GM20431 (cell line): ENCODE data around the gene OSBPL10.

ENCODE experiments used
- in situ Hi-C: fragments of 300-500 bp; cut with MseI, MboI; formaldehyde crosslinking; loops from one replicate; pipeline ENCODE4 v1.15.0; 2020; ENCODE audit warnings: low sequenced_read_pairs; ENCODE audit not compliant: unreplicated experiment

OSBPL10 gene

DNA sequence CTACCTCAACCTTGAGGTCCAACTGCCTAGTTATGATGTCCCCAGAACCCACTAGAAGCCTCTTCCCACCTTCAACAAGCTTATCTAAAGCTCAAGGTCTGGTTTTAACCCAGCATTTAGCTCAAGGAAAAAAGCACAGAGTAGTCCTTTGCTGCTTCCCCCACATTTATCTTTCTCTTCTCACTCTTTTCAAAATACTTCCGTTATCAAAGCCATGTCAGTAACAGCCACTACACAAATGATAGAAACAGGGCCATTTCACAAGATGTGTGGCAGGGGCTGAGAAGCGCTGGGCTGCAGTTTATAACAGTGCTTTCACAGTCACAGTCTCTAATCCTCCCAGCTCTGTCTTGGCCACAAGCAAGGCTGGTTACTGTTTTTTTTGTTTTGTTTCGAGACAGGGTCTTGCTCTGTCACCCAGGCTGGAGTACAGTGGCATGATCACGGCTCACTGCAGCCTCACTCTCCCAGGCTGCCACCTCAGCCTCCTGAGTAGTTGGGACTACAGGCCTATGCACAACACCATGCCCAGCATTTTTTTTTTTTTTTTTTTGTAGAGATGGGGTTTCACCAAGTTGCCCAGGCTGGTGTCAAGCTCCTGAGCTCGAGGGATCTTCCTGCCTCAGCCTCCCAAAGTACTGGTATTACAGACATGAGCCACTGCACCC, 218.8 kb downstream of the OSBPL10 start:
- in situ Hi-C loops = loop anchor here (25.0 kb wide), 1 partner anchor 975 kb away; no protein-coding TSS in a partner anchor

DNA sequence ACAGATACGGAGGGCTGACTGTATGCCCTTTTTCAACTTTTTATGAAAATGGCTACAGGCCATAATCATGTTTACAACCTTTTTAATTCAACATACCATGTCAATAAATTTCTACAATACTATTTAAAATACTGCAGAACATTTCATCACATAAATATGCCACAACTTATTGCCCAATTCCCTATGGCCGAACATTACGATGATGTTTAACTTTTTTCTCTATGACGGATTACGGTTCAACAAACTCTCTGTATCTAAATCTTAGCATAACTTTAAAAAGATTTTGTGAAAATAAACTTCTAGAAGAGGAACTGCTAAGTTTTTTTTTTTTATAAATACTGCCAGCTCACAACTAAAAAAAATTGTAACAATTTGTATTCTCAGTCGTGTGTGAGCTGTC, 220.4 kb downstream of the OSBPL10 start:
- in situ Hi-C loops = loop anchor here (25.0 kb wide), 1 partner anchor 973 kb away; no protein-coding TSS in a partner anchor

DNA sequence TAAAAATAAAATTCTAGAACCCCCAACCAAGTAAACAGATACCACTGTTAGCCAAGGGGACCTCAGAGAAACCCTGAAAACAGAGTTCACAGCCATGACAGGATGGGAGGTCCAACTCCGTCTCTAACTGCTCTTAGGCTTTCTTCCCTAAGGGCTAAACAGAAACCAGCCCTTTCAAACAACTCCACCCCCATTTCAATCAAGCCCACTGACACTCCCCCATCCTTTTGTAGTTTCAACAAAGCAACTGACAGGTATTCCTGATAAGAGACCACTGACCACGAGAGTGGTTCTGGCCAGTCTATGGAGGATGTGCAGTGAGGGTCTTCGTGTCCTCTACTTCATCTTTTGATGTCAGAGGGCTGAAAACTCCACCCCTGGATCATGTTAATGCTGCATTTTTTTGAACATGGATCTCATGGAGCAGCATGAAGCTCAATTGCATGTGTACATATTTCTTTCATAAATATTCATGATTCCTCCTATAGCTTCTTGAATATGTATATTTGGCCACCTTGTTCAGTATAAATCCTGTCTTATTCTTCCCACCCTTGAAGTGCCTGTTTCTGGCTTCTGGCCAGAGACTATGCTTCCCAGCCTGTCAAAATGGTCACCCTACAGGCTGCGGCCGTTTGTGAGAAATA, 222.6 kb downstream of the OSBPL10 start:
- in situ Hi-C loops = loop anchor here (25.0 kb wide), 1 partner anchor 971 kb away; no protein-coding TSS in a partner anchor

DNA sequence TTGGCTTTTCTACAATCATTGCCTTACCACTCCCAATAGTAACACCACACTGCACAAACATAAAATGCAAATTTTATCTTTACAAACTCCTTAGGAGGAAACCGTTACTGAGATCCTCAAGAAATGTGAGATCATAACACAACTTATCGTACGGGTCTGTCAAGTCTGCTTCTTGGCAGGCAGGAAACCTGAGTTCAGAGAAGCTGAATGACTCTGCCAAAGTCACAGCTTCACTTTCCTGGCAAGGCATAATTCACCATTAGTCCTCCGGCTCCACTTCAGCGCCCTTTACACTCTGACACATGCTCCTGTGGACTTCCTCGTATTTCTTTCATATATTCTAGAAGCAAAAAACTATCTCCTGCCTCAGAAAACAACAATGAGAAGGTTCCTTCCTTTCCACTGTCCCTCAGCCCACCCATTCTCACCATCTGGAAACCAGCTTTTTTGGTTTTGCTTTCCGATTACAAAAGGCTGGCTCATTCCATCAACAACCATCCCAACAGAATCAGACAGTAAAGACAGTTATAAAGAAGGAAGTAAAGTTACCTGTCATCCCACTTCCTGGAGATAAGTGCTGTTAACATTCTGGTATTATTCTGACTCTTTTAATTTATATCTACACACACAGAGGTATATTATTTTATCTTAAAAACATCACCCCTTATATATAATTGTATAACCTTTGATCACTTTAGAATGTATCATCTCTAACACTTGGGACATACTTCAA, 225.0 kb downstream of the OSBPL10 start:
- in situ Hi-C loops = loop anchor here (25.0 kb wide), 1 partner anchor 969 kb away; no protein-coding TSS in a partner anchor

DNA sequence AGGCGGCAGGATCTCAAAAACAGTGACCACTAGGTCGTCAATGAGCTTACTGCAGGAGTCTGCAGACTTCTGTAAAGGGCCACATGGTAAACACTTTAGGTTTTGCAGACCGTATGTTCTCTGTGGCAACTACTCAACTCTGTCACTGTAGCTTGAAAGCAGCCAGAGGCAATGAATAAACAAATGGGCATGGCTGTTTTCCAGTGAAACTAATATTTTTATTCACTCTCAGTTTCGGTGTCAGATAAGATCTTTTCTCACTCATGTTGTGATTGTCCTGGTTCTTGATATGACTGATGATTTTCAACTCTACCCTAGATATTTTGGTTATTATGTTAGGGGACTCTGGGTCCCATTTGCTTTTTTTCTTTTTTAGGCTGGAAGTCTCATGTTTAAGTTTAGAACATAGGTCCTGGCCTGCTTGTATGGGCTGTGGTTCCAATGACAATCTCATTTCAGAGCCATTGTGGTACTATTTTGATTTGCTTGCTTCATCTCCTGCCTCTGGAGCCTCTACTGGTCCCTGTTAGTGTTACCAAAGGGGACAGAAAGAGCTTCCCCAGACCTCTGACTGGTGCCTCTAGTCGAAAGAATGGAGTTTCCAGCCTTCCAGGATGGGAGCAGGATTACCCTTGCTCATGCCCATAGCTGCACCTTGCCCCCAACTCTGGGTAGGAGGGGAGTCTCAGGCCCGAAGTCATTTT, 226.3 kb downstream of the OSBPL10 start:
- in situ Hi-C loops = loop anchor here (25.0 kb wide), 1 partner anchor 967 kb away; no protein-coding TSS in a partner anchor

DNA sequence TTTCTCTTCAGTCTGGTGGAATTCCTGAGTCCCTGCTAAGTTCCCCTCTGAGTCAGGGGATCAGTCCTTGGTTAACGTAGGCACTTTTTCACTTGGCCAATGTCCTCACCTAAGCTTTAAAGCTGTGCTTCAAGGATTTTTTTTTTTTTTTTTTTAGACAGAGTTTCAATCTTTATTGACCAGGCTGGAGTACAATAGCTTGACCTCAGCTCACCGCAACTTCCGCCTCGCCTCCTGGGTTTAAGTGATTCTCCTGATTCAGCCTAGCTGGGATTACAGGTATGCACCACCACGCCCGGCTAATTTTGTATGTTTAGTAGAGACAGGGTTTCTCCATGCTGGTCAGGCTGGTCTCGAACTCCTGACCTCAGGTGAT, 228.0 kb downstream of the OSBPL10 start:
- in situ Hi-C loops = loop anchor here (25.0 kb wide), 1 partner anchor 966 kb away; no protein-coding TSS in a partner anchor

DNA sequence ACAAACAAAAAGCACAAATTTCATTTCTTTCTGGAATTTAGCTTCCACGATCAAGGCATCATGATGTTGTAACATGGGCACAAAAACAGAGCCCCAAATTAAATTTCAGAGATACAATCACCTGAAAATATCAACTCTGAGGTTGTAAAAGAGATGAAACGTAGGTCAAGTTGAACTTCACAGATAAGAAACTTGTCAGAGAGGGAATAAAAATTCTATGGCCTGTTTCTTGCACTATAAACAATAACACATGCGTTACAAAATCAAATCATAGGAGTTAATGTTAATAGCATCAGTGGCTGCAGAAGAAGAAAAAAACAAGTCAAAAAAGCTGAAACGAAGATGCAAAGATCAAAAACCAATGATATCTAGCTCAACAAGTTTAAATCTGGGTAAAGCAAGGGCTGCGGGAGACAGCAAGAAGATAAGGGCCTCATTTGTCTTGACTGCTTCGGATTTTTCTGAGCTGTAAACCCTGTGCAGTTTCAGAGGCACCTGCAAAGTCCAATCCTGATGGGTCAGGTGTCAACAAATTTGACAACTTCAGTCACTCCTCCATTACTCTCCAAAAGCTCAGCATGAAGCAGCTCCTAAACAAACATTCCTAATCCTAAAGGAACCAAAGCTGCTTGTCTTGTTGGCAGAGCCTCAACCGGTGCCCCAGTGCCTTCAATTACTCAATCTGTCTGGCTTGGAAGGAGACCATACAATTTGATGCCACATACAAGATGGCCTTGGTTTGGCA, 228.6 kb downstream of the OSBPL10 start:
- in situ Hi-C loops = loop anchor here (25.0 kb wide), 1 partner anchor 965 kb away; no protein-coding TSS in a partner anchor

DNA sequence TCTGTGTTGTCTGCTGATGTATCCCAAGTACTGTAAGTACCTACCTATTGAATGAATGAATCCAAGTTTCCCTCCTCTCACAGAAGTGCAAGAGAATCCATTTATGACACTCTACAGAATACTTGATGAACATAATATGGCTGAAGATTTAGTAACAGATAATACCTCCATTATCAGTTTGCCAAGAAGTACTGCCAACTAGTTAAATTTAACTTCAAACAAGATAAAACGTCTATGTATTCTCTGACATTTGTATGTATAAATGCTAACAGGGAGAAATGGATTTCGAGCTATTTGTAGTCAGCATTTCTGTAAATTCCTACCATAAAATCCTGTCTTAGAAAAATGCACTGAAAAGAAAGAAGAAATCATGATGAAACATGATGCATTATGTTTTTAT, 230.7 kb downstream of the OSBPL10 start:
- in situ Hi-C loops = loop anchor here (25.0 kb wide), 1 partner anchor 963 kb away; no protein-coding TSS in a partner anchor

DNA sequence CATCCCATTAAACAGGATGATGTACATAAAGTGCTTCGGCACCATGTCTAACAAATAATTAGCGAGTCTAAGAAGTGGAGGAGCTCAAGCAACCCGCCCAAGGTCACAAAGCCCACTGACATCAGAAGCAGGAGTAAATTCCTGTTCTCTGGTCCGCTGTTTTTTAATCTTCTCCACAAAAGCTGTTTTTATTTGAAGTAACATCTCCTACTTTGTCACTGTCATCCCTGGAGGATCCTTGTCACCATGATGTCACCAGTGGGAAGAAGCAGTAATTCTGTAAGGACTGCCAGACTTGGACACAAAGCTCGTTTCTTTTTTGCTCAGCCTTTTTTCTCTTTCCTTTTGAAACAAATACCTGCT, 232.1 kb downstream of the OSBPL10 start:
- in situ Hi-C loops = no loop called here

DNA sequence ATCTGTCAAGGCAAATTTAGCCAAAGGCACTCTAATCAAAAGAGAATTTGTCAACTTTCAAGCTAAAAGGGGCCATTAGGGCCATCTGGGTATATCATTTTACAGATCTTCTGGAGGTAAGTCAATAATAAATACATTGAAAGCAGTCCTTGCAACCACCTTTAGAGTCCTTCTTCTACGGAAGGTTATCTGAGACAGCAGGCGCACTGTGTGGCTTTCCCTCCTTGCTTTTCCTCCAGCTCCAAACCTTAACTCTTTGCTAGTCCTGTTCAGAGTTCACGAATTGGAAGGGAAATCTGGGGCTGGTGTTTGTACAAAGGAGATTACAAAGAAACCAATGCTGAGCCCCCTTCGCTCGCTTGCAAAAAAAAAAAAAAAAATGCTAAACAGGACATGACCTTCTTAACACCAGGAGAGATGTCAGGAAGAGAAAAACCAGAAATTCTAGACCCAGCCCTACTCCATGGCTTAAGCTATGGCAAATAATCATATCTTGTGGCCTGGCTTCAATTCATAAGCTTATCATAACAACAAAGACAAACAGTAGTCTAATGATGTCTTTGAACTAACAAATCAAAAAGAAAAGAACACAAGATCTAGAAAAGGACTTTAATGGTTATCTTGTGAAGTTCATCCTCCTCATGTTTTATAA, 232.7 kb downstream of the OSBPL10 start:
- in situ Hi-C loops = no loop called here

DNA sequence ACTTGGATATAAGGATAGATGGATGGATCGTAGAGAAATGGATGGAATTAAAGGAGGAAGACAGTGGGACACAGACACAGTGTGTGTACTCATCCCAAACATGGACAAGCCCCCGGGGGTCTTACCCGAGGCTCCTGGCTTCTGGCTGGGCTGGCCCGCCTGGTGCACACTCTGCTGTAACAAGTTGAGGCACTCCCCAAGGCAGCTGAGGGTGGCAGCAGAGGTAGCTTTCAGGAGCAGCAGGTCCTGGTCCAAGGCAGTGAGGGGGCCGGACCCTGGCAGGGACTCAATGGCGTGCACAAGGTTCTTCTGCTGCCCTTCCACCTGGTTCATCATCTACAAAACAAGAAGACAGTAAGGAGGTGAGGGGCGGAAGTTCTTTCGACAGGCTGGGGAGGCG, 233.3 kb downstream of the OSBPL10 start:
- in situ Hi-C loops = no loop called here

DNA sequence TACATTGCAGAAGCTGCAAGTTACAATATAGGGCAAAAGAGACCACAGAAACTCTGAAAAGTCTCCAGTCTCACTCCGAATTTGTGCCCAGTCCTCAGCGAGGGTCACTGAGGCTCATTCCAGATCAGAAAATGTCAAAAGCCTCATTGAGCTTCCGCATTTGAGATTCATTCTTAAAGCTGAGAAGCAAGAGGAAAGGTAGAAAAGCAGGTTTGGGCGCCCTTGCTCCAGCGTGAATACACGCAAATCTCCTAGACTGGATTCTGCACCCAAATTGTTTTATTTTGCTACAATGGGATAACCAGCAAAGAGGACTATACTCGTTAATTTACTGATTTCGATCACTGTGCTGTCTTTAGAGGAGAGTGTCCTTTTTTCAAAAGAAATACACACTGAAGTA, 236.1 kb downstream of the OSBPL10 start:
- in situ Hi-C loops = no loop called here

DNA sequence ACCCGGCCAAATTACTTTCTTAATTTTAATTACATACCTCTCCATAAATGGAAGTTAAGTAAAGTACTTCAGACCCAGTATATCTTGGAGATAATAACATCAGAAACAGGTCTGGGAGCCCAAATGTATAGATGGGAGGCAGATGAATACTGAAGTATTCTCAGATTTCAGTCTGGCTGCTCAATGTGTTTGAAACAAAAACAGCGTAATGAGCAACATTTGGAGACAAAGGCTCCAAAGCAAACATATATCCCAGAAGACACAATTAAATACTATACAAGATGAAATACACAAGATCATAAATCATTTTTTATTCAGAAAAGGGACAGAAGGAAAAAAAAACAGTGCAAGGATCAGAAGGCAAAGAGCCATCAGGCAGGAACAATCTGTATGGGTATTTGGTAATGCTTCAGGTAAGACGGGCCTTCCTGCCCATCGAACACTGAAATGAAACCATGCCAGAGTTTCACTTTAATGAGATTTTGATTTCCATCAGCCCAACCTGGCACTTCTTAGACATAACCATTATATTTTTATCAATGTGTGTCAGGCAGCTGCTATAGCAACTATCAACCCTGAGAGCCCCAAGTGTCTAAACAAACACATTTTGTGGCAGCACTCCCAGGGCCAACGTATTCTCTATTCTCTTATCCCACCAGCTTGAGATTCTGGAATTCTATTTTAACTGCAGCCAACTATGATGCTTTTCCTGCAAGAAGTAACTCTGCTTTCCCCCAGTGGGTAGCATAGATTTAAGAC, 237.6 kb downstream of the OSBPL10 start:
- in situ Hi-C loops = no loop called here

DNA sequence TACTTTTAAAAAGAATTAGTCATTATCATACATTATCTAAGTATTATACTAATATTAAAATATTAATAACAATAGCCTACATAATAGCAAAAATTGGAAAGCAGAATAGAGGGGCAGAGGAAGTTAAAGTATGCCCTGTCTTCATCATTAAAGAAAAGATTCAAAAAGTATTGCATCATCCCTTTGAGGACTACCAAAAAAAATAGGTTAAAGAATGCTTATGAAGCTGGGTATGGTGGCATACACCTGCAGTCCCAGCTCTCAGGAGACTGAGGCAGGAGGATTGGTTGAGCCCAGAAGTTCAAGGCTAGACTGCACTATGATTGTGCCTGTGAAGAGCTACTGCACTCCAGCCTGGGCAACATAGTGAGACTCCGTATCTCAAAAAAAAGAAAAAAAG, 240.7 kb downstream of the OSBPL10 start:
- in situ Hi-C loops = no loop called here

DNA sequence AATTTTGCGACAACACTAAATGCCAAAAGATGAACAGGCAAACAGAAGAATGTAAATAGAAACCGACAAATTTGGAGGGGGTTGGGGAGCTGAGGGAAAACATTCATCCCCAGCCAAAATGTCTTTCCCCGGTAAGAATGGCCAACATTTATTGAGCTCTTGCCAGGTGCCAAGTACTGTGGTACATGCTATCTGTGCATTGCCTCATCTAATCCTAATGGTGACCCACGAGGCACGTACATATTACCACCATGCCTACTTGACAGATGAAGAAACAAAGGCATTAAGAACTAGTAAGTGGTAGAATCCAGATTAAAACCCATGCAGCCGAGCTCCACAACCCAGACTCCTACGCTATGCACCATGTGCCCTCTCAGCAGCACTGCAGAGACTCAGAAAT, 242.7 kb downstream of the OSBPL10 start:
- in situ Hi-C loops = no loop called here

DNA sequence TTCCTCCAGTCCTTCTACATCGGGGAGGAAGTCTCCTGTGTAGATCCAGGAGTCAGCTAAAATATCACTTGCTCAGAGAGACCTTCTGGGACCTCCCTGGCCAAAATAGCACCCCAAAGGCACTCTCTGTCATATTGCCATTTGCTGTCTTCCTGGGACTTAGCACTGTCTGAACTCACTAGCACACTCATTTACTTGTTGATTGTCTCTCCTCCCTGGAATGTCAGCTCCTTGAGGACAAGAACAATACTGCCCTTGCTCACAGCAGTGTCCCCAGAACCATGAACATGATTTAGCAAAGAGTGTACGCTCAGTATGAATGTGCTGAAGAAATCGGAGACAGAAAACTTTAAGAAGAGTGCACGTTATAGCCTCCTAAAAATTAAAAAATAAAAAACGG, 245.4 kb downstream of the OSBPL10 start:
- in situ Hi-C loops = no loop called here

DNA sequence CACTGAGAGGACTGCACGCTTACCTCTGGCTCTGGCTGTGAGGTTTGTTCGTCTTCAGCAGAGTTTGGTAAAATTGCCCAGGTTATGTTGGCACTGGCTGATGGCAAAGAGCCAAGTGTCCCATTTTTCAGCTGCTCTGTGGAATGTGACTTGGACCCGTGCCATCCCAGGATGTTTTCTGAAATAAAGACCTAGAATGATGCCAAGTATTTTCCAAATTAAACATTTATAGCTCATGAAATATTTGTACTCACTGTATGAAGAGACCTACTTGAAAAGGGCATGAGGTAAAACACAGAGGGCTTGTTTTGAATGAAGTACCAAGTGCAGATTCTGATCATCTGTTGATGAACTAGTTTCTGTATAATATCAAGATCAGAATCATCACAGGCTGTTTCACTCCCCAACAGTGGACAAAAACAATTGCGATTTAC, 247.8 kb downstream of the OSBPL10 start:
- in situ Hi-C loops = no loop called here

DNA sequence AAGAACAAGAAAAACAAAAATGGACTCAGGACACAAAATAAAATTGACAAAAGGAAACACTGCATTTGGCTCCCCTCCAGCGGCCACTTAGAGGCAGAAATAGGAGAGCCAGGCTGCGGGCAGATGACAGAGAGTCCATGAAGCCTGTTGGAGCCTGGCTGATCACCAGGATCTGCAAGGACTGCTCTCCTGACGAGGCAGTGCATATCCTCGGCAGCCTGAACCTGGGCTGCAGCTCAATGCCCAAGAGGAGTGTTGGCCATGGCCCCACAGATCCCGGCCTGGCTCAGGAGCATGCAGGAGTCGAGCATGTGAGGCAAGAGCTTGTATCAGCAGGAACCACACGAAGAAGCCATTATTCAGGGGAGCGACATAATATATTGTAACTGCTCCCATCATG, 248.5 kb downstream of the OSBPL10 start:
- in situ Hi-C loops = no loop called here
